Hepatic stellate cell (primary cell): ENCODE results near the gene SKIL.
"Not testable (repeated sequence)": the region's sequence is repeated elsewhere in the genome, so short reads cannot be mapped to it uniquely, and the experiment has no call there.

ENCODE experiments used
- DNase-seq: peaks from one replicate; pipeline ENCODE4 v3.0.0; 2011; ENCODE audit warnings: low spot score

SKIL gene

DNA sequence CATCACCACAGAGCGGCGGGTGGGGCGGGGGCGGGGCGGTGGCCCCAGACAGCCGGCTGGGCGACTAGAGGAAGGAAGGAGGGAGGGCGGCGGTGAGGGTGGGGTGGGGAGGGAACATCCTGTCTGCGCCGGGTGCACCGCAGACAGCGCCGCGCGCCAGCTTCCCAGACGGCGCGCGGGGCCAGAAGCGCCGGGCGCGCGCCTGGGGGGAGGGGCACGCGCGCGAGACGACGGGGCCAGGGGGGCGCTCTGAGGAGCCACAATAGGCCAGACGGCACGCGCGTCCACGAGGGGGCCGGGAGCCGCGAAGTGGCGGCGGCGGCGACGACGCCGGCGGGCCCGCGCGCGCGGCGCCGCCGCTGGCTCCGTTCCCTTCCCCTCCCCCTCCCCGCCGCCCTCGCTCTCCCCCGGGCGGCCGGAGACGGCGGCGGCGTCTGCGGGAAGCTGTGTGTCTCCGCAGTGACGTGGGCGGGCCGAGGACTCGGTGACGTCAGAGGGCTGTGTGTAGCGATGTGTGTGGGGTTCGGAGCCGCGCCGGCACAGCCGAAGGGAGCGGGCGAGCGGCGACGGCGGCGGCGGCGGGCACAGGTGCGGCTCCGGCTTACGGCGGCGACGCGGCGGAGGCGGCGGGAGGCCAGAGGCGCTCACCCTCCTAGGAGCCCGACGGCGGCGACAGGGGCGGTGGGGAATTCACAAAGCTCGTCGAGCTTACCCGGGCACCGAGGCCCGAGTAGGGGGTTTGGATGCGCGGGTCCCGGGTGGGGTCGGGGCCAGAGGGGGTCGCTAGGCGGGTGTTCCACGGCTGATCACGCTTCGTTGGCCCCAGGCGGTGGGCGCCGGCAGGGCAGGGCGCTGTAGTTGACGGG is at the start of gene SKIL:
Gene SKIL (plus strand): TSS at position 540 of the 866 bp plus-strand sequence. CDS start 2,617 bp downstream, outside the sequence.
- DNase-seq, result peak; percentile 90

GRCh38 chr3:170309046-170309445 is 48.5 kb upstream of the SKIL start:
- no peak for DNase-seq

GRCh38 chr3:170317954-170318353 is 39.6 kb upstream of the SKIL start:
- no peak for DNase-seq

- DNase-seq, result no peak
Observed at GRCh38 chr3:170320461-170321121, 36.9 kb upstream of the SKIL start.

GRCh38 chr3:170321321-170322034 is 36.0 kb upstream of the SKIL start:
- peak; percentile 12 for DNase-seq

- DNase-seq, result no peak
Observed at GRCh38 chr3:170322566-170323269, 34.8 kb upstream of the SKIL start.

DNA sequence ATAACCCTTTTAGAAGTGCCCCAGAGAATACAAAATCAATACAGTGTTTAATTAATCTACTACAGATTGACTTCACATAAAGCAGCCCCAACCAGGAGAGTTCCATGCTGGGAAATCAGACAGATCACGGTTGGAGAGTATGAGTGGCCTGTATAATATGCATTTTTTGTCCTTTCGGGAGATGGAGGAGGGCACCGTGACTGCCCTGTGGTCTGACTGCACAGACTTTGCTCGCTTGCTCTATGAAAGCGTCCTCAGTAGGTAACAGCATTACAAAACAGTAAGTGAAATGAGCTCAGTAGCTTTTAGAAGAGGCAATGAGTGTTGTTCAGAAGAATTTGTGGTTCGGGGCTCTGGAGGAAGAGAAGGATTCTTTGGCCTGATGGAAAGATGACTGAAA is 34.2 kb upstream of the SKIL start:
- no peak for DNase-seq

DNA sequence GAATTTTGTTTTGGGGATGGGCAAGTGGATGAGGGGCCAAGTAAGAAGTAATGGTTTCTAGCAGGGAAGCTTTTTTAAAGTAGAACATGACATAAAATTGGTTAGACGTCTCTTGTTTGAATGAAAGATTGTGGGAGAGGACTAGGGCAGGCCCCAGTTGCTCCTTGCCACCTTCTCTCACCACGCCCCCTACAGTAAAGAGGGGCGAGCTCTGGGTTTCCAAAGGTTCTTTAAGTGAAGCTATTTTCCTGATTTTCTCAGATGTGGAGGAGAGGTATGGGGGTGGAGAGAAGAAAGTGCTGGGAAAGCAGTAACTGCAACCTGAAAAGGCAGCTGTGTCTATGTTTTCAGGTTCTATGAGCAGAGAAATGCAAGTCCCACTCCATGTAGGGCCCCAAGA is 32.6 kb upstream of the SKIL start:
- DNase-seq, result no peak

DNA sequence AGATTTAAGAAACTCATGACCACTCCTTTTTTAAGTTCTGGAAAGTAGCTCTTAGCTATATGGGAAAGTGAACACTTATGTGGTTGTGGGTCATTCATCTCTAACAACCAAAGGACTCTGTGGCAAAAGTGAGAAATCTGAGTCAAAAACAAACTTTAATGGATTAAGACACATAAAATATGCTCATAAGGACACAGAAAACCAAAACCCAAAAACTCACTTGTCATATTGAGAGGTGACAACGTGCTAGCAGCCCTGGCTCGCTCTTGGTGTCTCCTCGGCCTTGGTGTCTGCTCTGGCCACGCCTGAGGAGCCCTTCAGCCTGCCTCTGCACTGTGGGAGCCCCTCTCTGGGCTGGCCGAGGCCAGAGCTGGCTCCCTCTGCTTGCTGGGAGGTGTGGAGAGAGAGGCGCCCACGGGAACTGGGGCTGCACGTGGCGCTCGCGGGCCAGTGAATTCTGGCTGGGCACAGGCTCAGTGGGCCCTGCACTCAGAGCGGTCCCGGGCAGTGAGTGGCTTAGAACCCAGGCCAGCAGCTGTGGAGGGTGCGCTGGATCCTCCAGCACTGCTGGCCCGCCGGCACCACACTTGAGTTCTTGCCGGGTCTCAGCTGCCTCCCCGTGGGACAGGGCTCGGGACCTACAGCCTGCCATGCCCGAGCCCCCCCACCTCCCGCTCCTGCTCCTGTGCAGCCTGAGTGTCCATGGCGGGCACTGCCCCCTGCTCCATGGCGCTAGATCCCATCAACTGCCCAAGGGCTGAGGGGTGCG is 30.3 kb upstream of the SKIL start:
- no peak for DNase-seq

GRCh38 chr3:170327868-170328548 is 29.5 kb upstream of the SKIL start:
- DNase-seq, result not testable (repeated sequence)

GRCh38 chr3:170330366-170330765 is 27.1 kb upstream of the SKIL start:
- no peak for DNase-seq

- no peak for DNase-seq
Observed at GRCh38 chr3:170331143-170331542, 26.4 kb upstream of the SKIL start.

GRCh38 chr3:170337420-170337819 is 20.1 kb upstream of the SKIL start:
- DNase-seq, result no peak

DNA sequence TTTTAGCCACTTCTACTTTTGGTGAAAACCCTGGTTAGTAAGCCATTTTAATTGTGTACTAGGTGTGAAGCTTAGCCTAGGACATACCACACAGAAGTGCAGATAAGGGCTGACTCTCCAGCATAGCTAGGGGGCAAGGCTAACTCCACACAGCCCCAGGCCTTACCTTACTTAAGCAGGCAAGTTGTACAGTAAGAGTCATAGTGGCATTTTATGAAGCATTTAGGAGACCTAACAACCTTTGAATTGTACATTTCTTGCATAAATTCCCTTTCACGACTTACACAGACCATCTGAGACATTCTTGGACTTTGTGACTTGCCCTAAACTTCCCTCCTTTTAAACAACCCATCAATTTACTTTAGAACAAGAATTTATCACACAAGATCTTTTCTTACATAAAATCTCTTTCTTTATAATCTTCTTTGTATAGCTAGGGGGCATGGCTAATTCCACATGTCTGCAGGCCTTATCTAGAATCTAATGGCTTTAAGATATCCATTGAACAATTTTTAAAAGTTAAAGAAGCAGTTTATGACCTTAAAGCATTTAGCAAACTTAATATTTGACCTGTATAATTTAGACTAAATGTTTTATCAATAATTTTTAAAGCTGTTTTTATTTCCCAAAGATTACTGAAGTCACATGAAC is 18.7 kb upstream of the SKIL start:
- no peak for DNase-seq

GRCh38 chr3:170342273-170342672 is 15.2 kb upstream of the SKIL start:
- not testable (repeated sequence) for DNase-seq

DNA sequence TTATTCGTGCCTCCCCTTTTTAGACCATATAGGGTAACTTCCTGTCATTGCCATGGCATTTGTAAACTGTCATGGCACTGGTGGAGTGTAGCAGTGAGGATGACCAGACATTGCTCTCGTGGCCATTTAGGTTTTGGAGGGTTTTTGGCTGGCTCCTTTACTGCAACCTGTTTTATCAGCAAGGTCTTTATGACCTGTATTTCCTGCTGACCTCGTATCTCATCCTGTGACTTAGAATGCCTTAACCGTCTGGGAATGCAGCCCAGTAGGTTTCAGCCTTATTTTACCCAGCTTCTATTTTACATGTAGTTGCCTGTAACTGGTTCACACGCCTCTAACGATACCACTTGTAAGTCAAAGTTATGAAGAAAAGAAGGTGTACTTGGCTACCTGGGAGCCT is 13.7 kb upstream of the SKIL start:
- not testable (repeated sequence) for DNase-seq

GRCh38 chr3:170344971-170345370 is 12.5 kb upstream of the SKIL start:
- DNase-seq, result no peak

- DNase-seq, result no peak
Observed at GRCh38 chr3:170346481-170347392, 10.8 kb upstream of the SKIL start.
